Measurements from ENCODE around the gene SYT17.

The SYT17 gene

DNA sequence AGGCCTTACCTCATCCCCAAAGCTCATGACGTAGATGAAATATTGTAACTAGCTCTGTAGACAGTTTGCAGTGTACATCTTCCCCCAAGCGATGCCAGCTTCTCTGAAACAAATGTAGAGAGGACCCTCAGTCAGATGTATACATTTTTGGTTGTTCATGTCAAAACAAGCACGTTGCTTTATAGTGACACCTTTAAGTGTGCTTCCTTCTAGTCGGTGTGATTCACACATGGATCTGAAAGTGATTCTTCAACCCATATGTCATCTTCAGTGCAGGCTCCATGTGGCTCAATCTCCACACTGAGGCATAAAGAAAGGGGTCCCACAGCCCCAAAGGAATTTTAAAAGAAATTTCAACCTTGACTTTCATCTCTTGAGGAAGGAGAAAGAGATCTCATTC, 86.6 kb downstream of the SYT17 start:
- DNase-seq (ENCODE audit: low read depth, low spot score) = no peak

DNA sequence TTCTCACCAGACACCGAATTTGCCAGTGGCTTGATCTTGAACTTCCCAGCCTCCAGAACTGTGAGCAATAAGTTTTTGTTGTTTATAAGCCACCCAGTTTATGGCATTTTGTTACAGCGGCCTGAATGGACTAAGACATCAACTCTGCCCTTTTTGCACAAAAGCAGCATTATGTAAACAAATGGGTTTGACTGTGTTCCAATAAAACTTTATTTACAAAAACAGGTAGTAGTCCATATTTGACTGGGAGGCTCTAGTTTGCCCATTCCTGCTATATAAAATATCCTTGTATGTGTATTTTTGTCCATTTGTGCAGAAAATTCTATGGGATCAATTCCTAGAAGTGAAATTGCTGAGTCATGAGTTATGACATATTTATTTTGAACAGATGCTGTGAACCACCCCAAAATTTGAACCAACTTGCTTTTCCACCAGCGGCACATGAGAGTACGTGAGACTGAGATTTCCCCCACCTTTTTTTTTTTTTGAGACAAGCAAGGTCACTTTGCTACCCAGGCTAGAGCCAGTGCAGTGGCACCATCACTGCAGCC, 96.2 kb downstream of the SYT17 start:
- DNase-seq (ENCODE audit: low read depth, low spot score) = no peak

DNA sequence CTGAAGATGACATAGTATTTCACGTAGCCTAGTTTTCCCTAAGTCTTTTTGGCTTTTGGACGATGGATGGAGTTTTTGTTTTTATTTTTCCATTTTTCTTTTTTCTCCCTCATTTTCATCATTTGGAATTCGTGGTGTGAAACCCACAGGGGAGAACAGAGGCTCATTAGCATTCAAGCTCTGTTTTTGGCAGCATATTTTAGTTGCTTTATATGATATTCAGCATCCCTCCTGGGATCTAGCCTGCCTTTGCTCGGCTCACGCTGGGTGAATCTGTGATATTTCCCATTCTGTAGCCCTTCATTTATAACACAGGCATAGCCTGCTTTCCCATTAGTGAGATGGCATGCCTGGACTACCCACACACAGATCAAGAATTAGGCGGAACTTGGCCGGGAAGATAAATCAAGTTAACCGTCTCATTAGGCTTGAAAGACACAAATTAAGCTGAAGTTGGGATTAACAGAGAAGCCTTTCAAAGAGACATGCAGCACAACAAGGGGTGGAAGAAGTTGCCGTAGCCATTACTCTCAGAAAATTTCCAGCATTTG, 97.4 kb downstream of the SYT17 start:
- DNase-seq (ENCODE audit: low read depth, low spot score) = no peak

DNA sequence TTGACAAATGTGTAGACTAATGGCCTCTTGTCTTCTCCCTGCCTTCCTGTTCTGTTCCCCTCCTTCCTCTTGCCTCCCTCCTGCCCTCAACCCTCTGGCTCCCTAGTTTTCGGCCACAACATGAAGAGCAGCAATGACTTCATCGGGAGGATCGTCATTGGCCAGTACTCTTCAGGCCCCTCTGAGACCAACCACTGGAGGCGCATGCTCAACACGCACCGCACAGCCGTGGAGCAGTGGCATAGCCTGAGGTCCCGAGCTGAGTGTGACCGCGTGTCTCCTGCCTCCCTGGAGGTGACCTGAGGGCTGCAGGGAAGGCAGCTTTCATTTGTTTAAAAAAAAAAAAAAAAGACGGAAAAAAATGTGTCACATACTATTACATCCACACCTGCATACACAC, 98.7 kb downstream of the SYT17 start:
- no peak for DNase-seq (ENCODE audit: low read depth, low spot score)

DNA sequence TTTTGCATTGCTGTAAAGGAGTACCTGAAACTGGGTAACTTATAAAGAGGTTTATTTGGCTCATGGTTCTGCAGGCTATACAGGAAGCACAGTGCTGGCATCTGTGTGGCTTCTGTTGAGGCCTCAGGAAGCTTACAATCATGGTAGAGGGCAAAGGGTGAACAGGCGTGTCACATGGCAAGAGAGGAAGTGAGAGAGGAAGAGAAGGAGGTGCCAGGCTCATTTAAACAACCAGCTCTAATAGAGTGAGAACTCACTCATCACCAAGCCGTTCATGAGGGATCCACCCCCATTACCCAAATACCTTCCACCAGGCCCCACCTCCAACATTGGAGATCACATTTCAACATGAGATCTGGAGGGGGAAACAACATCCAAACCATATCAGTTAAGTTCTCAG, 101.1 kb downstream of the SYT17 start:
- no peak for DNase-seq (ENCODE audit: low read depth, low spot score)

DNA sequence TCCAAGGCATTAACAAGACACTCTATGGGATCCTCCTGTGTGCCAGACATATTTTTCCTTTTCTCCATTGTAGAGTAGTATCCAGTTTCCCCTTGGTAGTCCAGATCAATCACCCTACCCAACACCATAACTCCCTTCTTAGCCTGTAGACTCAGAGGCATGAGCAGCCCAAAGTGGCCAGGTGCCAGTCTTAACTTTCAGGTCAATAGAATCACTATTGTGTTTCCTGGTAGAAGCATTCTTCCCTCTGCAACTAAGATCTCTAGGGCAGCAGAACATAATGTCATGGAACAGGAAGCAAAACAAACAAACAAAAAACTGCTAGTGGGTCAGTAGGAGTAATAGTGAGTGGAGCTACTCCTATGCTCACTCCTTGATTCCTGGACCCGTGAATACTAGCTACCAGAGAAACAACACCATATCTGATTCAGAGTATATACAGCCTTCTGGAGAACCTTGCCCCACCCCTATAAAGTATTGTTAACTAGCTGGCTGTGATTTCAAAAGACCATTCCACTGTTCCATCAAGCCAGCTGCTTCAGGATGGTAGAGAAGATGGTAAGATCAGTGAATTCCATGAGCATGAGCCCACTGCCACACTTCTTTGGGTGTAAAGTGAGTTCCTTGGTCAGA, 106.2 kb downstream of the SYT17 start:
- DNase-seq (ENCODE audit: low read depth, low spot score) = no peak

DNA sequence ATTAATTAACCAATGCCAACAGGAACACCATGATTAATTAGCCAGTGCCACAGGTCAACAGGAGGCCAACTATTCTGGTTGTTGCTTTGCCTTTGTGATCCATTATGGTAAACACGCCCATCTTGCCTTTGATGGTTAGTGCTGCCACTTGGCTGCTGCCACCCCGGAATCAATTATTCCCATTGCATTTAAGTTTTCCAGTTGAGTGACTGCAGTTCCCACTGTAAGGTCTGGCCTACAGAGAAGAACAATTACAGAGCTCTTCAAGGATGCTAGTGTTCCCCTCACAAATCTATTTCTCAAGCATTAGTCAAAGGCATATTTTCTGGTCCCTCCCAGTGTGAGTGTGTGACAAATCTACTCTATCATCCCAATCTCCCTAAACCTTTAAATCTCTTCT, 110.4 kb downstream of the SYT17 start:
- no peak for DNase-seq (ENCODE audit: low read depth, low spot score)

DNA sequence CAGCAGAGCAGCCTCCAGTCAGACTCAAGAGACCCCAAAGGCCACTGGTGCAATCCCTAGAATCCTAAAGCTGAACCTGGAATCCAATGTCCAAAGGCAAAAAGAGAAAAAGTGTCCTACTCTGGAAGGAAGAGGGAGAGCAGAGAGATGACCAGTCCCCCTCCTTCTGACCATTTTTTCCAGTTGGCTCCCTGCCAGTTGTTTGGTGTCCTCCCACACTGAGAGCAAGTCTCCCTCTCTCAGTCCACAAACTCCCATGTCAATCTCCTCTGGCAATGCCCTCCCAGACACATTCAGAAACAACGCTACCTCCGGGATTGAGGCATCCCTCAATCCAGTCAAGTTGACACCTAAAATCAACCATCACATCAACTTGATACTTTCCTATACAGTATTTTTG, 113.2 kb downstream of the SYT17 start:
- no peak for DNase-seq (ENCODE audit: low read depth, low spot score)

DNA sequence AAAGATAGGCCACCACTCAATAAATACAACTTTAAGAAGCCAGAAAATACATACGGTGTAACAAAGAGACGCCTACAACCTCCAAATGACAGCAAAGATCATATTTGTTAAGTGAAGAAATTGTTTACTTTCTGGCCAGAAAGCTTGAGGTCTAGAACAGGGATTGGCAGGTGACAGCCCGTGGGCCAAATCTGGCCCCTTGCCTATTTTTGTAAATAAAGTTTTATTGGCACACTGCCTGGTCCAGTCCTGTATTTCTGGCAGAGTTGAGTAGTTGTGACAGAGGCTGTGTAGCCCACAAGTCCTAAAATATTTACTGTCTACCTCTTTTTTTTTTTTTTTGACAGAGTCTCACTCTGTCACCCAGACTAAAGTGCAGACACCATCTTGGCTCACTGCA, 114.1 kb downstream of the SYT17 start:
- DNase-seq (ENCODE audit: low read depth, low spot score) = no peak

DNA sequence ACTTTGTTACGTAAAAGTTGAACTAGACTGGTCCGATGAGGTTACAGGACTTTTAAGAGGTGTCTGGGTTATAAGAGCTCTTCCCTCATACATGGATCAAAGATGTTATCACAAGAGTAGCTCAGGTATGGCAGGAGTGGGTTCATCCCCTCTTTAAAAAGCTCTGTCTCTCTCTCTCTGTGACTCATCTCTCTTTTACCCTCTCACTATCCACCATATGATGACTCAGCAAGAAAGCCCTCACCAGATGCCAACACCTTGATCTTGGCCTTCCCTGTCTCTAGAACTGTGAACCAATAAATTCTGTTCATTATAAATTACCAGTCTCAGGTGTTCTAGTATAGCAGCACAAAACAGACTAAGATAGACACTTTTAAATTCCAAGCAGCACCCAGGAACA, 115.6 kb downstream of the SYT17 start:
- DNase-seq (ENCODE audit: low read depth, low spot score) = no peak

DNA sequence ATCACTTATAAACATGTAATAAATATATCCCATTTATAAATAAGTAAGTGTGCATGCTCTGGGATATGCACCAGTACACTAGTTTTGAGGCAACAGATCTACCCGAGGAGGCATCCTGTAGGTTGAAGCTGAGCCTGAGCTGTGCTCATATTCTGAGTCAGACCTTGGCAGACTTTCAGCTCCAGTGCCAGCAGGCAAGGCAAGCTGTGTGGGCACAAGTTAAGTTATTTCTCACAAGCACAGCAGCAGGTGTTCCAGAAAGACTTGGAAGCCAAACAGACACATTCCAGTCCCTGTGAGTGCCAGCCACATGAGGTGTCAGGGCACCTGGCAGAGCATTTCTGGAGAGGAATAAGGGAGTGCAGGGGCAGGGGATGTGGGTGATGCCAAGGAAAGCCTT, 116.2 kb downstream of the SYT17 start:
- DNase-seq (ENCODE audit: low read depth, low spot score) = no peak

DNA sequence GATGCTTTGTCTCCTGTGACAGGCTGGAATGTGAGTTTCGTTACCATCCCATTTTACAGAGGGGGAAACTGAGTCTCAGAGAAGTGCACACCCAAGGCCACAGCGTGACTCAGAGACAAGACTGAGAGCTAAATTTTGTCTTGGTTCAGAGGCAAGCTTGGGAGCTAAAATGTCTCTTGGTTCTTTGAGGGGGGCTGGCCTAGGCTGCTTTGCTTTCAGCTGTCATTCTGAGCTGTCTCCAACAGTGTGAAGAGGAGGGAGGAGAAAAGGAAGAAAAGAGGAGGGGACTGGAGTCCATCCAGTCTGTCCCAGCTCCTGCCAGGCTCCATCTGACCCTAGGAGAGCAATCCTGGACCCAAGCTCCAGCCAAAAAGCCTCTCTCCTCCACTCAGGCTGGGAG, 117.4 kb downstream of the SYT17 start, which contains the start of gene CLEC19A:
CLEC19A (plus strand) TSS at position 301 of the 400 bp plus-strand sequence. CDS start 121 bp downstream, outside the sequence.
- no peak for DNase-seq (ENCODE audit: low read depth, low spot score)

DNA sequence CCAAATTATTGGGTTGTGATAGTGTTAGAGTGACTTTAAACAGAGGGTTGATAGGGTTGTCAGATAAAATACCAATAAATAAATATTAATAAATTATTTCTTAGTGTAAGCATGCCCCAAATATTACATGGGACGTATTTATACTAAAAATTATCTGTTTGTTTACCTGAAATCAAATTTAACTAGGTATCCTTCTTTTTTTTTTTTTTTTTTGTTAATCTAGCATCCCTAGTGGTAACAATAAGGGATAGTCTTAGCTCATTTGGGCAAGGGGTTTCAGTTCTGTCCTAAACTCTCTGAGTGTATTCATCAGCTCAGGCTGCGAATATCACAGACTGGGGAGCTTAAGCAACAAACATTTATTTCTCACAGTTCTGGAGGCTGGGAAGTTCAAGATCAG, 118.8 kb downstream of the SYT17 start:
- no peak for DNase-seq (ENCODE audit: low read depth, low spot score)

DNA sequence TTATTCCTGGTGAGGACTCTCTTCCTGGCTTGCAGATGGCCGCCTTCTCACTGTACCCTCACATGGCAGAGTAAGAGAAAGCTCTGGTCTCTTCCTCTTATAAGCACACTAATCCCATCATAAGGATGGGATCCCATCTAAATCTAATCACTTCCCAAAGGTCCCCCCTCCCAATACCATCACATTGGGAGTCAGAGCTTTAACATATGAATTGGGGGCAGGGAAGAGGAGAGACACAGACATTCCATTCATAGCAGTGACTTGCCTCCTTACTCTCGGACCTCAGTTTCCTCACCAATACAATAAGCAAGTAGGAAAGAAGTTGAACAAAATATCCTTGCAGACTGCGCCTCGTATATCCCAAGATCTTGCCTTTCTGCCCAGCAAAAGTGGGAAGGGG, 119.2 kb downstream of the SYT17 start:
- no peak for DNase-seq (ENCODE audit: low read depth, low spot score)

DNA sequence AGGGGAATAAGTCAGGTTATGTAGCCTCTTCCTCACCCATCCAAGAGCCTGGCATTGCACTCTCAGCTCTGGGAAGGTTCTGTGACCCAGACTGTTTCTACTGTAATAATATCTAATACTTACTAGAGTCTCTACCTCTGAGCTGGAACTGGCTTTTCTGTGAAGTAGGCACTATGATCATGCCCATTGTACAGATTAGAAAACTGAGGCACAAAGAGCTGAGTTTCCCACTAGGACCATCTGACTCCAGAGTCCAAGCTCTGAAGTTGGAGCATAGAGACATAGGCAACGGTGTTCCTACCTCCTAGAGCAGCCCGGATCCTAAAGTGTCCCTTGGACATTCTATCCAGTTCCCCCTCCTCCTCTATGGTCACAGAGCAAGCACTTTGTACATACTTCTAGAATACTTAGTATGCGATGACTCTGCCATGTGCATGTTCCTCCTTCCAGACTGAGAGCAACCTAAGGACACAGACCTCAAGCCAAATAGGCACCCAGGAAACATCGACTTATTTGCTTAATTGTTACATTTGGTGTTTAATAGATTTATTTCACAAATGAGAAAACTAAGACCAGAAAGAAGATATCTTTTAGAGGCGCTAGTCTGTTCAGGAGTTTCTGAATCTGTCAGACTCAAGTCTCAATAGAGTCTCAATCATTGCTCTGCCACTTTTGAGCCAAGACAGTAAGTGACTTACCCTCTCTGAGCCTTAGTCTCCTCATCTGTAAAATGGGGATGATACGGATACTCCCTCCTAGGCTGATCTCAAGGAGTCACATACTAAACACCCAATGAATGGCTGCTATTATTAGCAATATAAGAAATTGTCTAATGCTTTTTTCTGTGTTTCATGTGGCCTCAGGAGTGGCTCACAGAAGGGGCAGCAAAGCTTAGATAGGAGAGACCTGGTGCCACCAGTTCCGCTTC, 121.1 kb downstream of the SYT17 start:
- DNase-seq (ENCODE audit: low read depth, low spot score) = no peak

DNA sequence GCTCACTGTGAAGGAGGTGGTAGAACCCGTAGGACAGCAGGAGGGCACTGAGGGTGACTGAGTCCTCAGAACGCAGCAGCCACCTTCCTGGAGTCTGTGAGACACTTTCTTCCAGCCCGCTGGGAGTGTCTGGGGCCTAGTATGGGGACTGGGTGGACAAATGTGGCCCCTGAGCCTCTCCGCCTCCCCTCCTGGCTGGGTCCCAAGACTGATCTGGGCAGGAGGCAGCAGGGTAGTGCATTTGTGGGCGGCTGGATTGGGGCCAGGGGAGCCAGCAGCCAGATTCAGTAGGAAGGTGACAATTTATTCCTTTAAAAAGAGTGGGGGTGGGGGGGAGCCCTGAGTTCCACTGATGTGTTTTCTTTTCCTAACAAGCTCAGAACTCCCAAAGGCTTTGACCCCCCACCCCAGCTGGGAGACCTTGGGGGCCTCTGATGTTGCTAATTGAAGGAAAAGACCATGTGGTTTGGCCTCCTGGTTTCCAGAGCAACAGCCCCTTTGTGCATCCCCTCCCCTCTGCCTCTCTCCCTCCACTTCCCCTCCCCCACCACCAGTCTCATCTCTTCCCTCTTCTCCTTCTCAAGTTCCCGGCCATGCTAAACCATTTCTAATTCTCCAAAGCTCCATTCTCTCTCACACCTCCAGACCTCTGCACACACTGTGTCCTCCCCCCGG, 121.9 kb downstream of the SYT17 start:
- DNase-seq (ENCODE audit: low read depth, low spot score) = no peak

DNA sequence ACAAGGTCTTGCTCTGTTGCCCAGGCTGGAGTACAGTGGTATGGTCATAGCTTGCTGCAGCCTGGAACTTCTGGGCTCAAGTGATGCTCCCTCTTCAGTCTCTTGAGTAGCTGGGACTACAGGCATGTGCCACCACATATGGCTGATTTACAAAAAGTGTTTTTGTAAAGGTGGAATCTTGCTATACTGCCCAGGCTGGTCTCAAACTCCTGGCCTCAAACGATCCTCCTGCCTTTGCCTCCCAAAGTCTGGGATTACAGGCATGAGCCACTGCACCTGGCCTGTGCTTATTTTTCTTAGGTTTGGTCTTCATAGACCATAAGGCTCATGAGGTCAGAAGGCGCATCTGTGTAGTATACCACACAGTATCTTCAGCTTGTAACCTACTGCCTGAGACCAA, 122.8 kb downstream of the SYT17 start:
- DNase-seq (ENCODE audit: low read depth, low spot score) = no peak

DNA sequence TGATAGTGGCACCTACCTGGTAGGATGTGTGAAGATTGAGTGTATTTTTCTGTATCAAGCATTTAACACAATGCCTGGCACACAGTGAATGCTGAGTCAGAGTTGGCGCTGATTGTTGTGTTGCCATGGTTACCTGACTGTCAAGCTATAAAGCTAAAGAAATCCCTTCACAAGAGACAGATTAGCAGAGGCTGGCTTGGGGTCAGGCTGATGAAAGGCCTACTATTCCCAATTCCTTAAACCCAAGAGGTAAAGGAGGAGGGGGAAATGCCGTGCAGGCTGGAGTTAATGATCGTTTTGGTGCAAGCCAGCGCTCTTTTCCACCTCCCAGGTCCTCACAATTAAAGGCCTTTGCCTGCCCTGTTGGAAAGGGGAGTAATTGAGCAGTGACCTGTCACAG, 123.4 kb downstream of the SYT17 start:
- DNase-seq (ENCODE audit: low read depth, low spot score) = no peak

DNA sequence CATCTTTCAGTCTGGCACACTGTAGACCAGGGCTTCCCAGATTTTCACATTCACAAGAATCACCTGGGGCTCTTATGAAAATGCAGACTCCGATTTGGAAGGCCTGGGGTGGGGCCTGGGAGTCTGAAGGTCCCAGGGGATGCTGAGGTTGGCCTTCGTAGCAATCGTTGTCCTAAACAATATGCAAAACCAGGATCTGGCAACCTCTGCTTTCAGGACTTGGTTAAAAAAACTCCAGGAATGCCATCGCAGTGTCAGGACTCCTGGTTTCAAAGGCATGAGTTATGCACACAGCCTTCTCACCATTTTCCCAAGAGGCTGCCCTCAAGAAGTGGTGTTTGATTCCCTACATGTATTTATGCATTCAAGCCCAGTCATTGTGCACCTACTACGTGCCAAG, 124.1 kb downstream of the SYT17 start:
- DNase-seq (ENCODE audit: low read depth, low spot score) = no peak

DNA sequence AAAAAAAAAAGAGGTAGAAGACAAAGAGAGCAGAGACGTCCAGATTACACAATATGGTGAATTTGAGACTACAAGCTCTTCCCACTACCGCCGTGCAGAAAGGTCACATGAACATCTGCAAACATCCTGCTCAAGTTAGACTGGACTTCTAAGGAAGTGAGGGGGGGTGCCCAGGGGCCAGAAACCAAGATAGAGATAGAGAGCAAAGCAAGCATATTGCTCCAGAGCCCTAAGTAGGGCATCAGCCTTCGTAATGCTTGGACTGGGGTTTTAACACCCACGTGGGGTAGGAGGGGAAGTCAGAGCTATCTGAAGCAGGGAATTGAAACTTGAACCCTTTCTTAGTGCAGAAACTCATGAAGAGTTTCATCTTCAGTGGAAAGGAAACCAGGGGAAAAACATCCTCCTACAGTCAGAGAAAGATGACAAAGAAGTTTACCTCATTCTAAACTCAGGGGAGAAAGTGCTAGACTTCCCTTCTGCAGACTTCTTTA, 126.2 kb downstream of the SYT17 start:
- DNase-seq (ENCODE audit: low read depth, low spot score) = no peak

DNA sequence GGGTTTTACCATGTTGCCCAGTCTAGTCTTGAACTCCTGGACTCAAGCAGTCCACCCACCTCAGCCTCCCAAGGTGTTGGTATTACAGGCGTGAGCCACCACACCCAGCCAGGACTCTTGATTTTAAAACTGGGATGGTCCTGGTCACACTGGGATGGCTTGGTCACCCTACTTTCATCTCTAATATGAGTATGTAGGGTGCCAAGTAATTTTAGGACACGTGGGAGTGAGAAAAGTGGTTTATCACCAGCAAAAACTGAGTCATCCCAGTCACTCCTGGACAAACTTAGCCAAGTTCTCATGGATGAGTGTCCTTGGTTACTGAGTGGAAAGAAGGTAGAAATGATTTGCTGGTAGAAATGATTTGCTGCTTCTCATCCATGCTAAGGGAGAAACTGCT, 127.4 kb downstream of the SYT17 start:
- no peak for DNase-seq (ENCODE audit: low read depth, low spot score)

DNA sequence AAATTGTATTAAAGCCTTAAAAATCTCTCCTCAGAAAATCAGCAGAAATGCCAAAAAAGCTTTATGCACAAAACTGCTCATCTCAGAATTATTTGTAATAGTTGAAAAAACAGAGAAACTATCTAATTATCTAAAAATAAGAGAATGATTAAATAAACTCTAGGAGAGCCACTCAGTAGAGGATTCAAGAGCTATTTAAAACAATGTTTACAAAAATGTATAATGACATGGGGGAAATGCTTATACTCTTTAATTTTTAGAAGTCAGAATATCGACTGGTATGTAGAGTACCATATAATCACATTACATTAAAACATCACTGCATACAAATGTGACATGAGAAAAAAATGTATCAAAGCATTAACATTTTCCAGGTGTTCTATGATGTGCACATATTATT, 129.4 kb downstream of the SYT17 start:
- no peak for DNase-seq (ENCODE audit: low read depth, low spot score)

Measured in brain pericyte (primary cell).